ENCODE data around the gene U2AF2.

U2AF2 gene

DNA sequence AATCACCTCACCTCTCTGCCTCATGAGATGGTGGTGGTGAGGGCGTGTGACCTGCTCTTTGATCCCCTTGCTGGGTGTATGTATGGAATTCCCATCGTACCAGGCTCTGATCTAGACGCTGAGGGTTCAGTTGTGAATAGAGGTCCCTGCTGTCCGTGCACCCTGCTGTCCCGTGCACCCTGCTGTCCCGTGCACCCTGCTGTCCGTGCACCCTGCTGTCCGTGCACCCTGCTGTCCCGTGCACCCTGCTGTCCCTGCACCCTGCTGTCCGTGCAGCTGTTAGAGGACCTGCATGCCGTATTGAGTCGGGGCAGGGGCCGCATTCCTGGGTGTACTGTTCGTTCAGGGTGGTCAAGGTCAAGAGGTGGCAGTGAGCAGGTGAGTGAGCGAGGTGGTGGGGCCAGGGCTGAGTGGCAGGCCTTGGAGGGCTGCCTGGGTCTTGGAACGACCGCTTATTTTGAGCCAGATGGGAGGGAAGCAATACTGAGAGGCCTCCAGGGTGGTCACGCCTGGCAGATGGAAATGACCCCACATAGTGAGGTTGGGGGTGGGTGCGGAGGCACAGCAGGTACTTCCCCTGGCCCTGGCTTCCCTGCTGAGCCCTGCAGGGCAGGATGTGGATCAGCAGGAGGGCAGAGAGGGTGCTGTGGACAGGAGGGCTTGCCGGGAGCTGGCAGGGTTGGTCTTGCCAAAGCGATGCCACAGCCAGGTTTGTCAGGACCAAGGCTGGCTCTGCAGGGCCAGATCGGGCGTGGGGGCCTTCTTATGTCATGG is 15.6 kb downstream of the U2AF2 start:
- no peaks in the 10 kb centered on the region; the same call in 1 of the 2 replicates for H3F3A ChIP-seq (ENCODE audit: insufficient read depth, low read length)
- H4K20me1 ChIP-seq (ENCODE audit: insufficient read depth, low read length): no peaks in the 10 kb centered on the region
- no peak overlapping the region for H3K27ac ChIP-seq (ENCODE audit: low read depth, low read length, poor library complexity, severe bottlenecking)
- no peak overlapping the region for H3K4me3 ChIP-seq (ENCODE audit: low read depth, low read length, poor library complexity, severe bottlenecking)
- H2AFZ ChIP-seq (ENCODE audit: low read length): no peak overlapping the region
- no peak overlapping the region for H3K4me2 ChIP-seq (ENCODE audit: low read length)
- H3K4me1 ChIP-seq (ENCODE audit: insufficient read depth, low read length, severe bottlenecking): peaks cover 25% of the 10 kb centered on the region
- no peaks in the 10 kb centered on the region for H3K9me3 ChIP-seq (ENCODE audit: low read length)
- peaks cover 83% of the 10 kb centered on the region for H3K36me3 ChIP-seq (ENCODE audit: insufficient read depth, low read length)
- H3K27me3 ChIP-seq (ENCODE audit: insufficient read depth, low read length): no peaks in the 10 kb centered on the region
- no peak for TF ChIP-seq EZH2 (IDR thresholded peaks at IDR 0.05; ENCODE audit: borderline replicate concordance, low read length)
- TF ChIP-seq, protein P1, sequence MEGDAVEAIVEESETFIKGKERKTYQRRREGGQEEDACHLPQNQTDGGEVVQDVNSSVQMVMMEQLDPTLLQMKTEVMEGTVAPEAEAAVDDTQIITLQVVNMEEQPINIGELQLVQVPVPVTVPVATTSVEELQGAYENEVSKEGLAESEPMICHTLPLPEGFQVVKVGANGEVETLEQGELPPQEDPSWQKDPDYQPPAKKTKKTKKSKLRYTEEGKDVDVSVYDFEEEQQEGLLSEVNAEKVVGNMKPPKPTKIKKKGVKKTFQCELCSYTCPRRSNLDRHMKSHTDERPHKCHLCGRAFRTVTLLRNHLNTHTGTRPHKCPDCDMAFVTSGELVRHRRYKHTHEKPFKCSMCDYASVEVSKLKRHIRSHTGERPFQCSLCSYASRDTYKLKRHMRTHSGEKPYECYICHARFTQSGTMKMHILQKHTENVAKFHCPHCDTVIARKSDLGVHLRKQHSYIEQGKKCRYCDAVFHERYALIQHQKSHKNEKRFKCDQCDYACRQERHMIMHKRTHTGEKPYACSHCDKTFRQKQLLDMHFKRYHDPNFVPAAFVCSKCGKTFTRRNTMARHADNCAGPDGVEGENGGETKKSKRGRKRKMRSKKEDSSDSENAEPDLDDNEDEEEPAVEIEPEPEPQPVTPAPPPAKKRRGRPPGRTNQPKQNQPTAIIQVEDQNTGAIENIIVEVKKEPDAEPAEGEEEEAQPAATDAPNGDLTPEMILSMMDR (IDR thresholded peaks at IDR 0.05; ENCODE audit: low read length): no peak
- no peaks in the 10 kb centered on the region for H3K9me2 ChIP-seq (ENCODE audit: low read depth, low read length)
- peaks cover 1% of the 10 kb centered on the region for H3K79me2 ChIP-seq (ENCODE audit: insufficient read depth, low read length)
- H3K9ac ChIP-seq (ENCODE audit: low read length): no peak overlapping the region

DNA sequence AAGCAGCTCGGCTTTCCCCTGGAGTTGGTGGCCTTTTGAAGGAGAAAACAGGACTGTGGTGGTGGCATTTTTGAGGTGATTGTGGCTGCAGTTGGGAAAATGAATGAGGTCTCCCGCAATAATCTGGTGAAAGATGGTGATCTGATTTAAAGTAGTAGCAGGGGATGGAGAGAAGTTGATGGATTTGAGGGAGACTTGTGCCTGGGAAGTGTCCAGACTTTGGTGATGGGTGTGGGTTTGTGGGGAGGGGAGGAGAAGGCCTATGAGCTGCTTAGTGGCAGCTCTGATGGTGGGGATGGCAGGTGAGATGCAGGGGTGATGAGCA is 16.2 kb downstream of the U2AF2 start:
- H3K4me2 ChIP-seq (ENCODE audit: low read length): no peak overlapping the region
- no peaks in the 10 kb centered on the region for H3K9me3 ChIP-seq (ENCODE audit: low read length)
- H2AFZ ChIP-seq (ENCODE audit: low read length): no peak overlapping the region
- no peaks in the 10 kb centered on the region; the same call in 1 of the 2 replicates for H3F3A ChIP-seq (ENCODE audit: insufficient read depth, low read length)
- no peak overlapping the region for H3K9ac ChIP-seq (ENCODE audit: low read length)
- H3K4me3 ChIP-seq (ENCODE audit: low read depth, low read length, poor library complexity, severe bottlenecking): no peak overlapping the region
- no peaks in the 10 kb centered on the region for H4K20me1 ChIP-seq (ENCODE audit: insufficient read depth, low read length)
- H3K9me2 ChIP-seq (ENCODE audit: low read depth, low read length): no peaks in the 10 kb centered on the region
- TF ChIP-seq, protein P1 (IDR thresholded peaks at IDR 0.05; ENCODE audit: low read length): no peak
- no peak for TF ChIP-seq EZH2 (IDR thresholded peaks at IDR 0.05; ENCODE audit: borderline replicate concordance, low read length)
- H3K27me3 ChIP-seq (ENCODE audit: insufficient read depth, low read length): no peaks in the 10 kb centered on the region
- no peak overlapping the region for H3K27ac ChIP-seq (ENCODE audit: low read depth, low read length, poor library complexity, severe bottlenecking)
- peaks cover 78% of the 10 kb centered on the region for H3K36me3 ChIP-seq (ENCODE audit: insufficient read depth, low read length)
- H3K4me1 ChIP-seq (ENCODE audit: insufficient read depth, low read length, severe bottlenecking): peaks cover 29% of the 10 kb centered on the region
- H3K79me2 ChIP-seq (ENCODE audit: insufficient read depth, low read length): peaks cover 7% of the 10 kb centered on the region

DNA sequence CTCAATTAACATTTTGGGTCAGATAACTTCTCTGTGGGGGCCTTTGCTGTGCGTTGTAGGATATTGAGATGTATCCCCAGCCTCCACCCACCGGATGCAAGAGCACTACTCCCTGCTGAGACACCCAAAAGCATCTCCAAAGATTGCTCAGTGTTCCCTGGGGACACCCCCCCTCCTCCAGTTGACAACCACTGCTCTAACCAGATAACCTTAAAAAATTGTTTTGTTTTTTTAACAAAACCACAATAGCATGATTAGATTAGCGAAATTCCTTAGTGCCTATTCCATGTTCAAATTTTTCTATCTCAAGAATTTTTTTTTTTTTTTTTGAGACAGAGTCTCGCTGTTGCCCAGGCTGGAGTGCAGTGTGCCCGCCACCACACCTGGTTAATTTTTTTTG is 17.6 kb downstream of the U2AF2 start:
- H3K27me3 ChIP-seq (ENCODE audit: insufficient read depth, low read length): no peaks in the 10 kb centered on the region
- H3K4me2 ChIP-seq (ENCODE audit: low read length): no peak overlapping the region
- H3K9me3 ChIP-seq (ENCODE audit: low read length): no peaks in the 10 kb centered on the region
- H3K79me2 ChIP-seq (ENCODE audit: insufficient read depth, low read length): peaks cover 20% of the 10 kb centered on the region
- H3K4me3 ChIP-seq (ENCODE audit: low read depth, low read length, poor library complexity, severe bottlenecking): no peak overlapping the region
- H3K27ac ChIP-seq (ENCODE audit: low read depth, low read length, poor library complexity, severe bottlenecking): no peak overlapping the region
- no peaks in the 10 kb centered on the region for H4K20me1 ChIP-seq (ENCODE audit: insufficient read depth, low read length)
- H3K4me1 ChIP-seq (ENCODE audit: insufficient read depth, low read length, severe bottlenecking): peaks cover 43% of the 10 kb centered on the region
- H3K9ac ChIP-seq (ENCODE audit: low read length): no peak overlapping the region
- no peaks in the 10 kb centered on the region for H3K9me2 ChIP-seq (ENCODE audit: low read depth, low read length)
- no peak for TF ChIP-seq EZH2 (IDR thresholded peaks at IDR 0.05; ENCODE audit: borderline replicate concordance, low read length)
- TF ChIP-seq, protein P1 (IDR thresholded peaks at IDR 0.05; ENCODE audit: low read length): no peak
- H3K36me3 ChIP-seq (ENCODE audit: insufficient read depth, low read length): peaks cover 64% of the 10 kb centered on the region
- H2AFZ ChIP-seq (ENCODE audit: low read length): no peak overlapping the region
- H3F3A ChIP-seq (ENCODE audit: insufficient read depth, low read length): no peaks in the 10 kb centered on the region; the same call in 1 of the 2 replicates
